ENCODE measurements around the gene GPR157. TPM values are rescaled to one million over a fixed set of nuclear protein-coding genes. Genes with fewer than 3 reads are reported as not detected.
"Not testable (repeated sequence)": the region's sequence is repeated elsewhere in the genome, so short reads cannot be mapped to it uniquely, and the experiment has no call there.

GPR157 gene, protein sequence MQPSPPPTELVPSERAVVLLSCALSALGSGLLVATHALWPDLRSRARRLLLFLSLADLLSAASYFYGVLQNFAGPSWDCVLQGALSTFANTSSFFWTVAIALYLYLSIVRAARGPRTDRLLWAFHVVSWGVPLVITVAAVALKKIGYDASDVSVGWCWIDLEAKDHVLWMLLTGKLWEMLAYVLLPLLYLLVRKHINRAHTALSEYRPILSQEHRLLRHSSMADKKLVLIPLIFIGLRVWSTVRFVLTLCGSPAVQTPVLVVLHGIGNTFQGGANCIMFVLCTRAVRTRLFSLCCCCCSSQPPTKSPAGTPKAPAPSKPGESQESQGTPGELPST
- 3.5 and 6.4 TPM in 2 replicates for total RNA-seq (2014; rRNA removed; shearing (Covaris generic); ENCODE audit: low replicate concordance)

DNA sequence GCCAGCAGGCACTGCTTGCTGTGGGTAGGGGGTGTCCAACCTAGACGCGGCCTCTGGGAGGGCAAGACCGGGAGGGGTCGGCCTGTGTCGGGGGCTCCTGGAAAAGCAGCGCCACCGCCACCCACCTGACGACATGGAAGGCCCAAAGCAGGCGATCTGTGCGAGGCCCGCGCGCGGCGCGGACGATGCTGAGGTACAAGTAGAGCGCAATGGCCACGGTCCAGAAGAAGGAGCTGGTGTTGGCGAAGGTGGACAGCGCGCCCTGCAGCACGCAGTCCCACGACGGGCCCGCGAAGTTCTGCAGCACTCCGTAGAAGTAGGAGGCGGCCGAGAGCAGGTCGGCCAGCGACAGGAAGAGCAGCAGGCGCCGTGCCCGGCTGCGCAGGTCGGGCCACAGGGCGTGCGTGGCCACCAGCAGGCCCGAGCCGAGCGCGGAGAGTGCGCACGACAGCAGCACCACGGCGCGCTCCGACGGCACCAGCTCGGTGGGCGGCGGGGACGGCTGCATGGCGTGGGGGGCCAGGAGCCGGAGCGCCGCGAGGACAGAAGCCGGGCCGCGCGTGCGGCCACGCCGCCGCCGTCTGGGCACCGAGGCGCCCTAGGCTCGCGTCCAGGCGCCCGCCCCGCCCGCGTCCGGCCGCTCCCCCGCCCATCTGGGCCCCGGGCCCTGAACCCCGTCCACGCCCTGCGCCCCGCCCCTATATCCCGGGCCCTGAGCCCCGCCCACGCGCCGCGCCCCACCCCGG lies at the start of gene GPR157:
Gene GPR157 (minus strand): TSS at position 583 of the 746 bp plus-strand sequence. CDS start 75 bp downstream, at position 508.
- in situ Hi-C loops (cut with HindIII; ENCODE audit: low pct_unique_long_range_greater_than_20kb, low sequenced_read_pairs), result no loop called here
- peak; percentile 72 for DNase-seq (ENCODE audit: low read depth)

DNA sequence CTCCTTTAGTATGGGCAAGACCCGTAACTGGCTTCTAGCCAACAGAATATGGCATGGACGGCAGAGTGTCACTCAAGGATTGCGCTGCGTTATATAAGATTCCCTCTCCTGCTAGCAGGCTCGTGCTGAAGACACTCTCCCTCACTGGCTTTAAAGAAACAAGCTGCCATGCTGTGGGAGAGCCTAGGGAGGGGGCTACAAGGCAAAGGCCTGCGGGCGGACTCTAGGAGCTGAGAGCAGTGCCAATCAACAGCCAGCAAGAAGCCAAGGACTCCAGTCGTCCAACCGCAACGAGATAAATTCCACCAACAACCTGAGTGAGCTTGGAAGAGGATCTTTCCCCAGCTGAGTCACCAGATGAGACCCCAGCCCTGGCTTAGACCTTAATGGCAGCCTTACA lies 45.9 kb upstream of the GPR157 start:
- in situ Hi-C loops (cut with HindIII; ENCODE audit: low pct_unique_long_range_greater_than_20kb, low sequenced_read_pairs), result no loop called here
- DNase-seq (ENCODE audit: low read depth), result no peak

DNA sequence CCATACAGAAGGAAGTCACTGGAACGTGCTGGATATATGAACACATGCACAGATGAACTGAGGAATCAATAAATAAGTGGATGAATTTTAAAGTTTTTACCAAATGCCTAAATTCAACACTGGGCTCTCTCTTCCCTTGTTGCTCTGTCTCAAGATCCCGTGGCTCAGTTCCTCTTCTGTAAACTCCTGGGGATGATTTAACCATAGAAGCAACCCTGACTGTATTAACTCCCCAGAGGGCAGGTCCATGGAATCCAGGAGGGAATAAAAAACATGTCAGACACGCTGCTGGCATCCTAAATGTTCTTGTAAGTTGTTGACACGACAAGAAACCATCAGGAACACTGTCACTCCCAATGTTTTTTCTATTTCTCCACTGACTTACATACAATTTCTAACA lies 45.3 kb upstream of the GPR157 start:
- in situ Hi-C loops (cut with HindIII; ENCODE audit: low pct_unique_long_range_greater_than_20kb, low sequenced_read_pairs), result no loop called here

DNA sequence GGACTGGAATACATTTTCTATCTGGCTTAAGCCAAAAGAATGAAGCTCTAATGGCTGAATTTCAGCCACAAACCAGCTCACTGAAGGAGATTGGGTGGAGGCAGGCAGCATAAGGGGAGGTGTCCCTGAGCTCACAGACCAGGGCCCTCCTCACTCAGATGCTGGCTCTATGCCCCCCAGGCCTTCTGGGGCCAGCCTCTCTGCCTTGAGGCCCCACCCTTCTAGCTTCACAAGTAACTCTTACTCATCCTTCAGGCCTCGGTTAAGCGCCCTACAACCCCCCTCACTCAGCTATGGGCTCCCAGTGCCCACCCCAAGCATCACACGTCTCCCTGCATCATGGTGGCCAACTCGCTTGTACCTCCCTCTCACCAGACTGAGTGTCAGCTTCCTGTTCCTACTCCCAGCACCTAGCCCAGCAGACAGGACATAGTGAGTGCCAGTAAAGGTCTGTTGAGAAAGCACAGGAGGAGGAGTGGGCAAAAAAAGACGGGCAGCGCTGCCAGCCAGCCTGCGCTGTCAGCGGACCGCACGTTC lies 40.8 kb upstream of the GPR157 start:
- no peak for DNase-seq (ENCODE audit: low read depth)
- in situ Hi-C loops (cut with HindIII; ENCODE audit: low pct_unique_long_range_greater_than_20kb, low sequenced_read_pairs), result no loop called here

More for the DNA sequence above, 45.3 kb upstream of the GPR157 start:
- DNase-seq (ENCODE audit: low read depth), result no peak

DNA sequence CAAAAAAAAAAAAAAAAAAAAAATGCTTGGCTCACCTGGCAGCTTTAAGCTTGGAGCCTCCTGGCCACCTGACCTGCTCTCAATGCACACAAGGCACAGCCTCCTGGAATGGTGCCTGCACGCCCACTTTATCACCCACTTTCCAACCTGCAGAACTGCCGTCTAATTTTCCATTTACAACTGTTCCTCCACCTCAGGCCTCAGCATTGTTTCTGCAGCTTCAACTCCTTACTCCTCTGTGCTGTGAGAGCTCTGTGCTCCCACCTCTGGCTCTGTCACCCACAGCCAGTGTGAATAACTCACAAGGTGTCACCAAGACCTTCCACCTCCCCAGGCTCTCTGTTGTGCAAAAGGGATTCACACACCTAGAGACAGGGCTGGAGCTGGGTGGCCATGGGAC lies 38.7 kb upstream of the GPR157 start:
- DNase-seq (ENCODE audit: low read depth), result no peak
- in situ Hi-C loops (cut with HindIII; ENCODE audit: low pct_unique_long_range_greater_than_20kb, low sequenced_read_pairs), result no loop called here

DNA sequence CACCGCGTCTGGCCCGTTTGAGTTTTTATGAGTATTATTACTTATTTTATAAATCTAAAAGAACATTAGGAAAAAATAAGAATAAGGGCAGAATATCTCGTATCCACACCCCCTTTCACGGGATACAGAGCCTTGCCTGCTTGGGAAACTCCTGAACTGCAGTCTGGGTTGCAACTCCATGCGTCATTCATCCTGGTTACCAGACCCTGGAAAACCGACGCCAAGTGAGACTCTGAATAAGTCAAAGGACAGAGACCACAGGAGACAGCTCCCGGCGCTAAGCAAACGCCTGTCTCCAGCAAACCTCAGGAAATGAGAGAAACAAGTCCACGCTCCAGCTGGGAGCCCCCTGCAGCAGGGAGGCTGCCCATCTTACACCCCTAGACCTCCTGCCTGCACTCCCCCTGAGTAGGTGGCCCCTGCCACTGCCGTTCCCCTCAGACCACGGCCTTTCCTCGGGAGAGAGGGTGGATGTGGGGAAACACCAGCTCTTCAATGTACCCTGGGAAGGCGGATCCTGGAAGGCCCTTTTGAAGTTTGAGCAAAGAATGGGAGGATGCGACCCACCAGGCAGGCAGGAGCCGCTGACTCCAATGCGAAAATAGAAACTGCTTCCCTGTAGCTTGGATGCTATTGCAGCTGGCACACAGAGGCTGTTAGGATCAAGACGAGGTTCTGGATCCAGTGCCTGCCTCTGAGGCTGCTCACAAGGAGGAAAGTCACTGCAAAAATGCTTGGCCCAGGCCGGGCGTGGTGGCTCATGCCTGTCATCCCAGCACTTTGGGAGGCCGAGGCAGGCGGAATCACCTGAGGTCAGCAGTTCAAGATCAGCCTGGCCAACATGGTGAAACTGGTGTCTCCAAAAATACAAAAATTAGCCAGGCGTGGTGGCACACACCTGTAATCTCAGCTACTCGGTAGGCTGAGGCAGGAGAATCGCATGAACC lies 37.7 kb upstream of the GPR157 start:
- in situ Hi-C loops (cut with HindIII; ENCODE audit: low pct_unique_long_range_greater_than_20kb, low sequenced_read_pairs), result no loop called here
- DNase-seq (ENCODE audit: low read depth), result no peak

DNA sequence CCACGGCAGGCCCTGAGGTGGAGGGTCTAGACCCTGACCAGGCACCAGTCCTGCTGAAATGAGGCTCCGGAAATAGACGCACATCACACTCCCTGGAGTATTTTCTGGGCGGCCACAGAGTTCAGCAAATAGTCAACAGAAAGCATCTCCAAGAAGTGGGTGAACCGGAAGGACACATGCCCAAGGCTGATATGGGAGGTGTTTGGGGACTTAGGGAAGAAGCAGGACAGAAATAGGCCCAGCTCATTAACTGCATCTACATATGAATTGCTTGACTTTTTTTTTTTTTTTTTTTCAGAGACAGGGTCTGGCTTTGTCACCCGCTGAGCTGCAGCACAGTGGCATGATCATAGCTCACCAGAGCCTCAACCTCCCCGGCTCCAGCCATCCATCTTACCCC lies 36.5 kb upstream of the GPR157 start:
- in situ Hi-C loops (cut with HindIII; ENCODE audit: low pct_unique_long_range_greater_than_20kb, low sequenced_read_pairs), result no loop called here
- no peak for DNase-seq (ENCODE audit: low read depth)

DNA sequence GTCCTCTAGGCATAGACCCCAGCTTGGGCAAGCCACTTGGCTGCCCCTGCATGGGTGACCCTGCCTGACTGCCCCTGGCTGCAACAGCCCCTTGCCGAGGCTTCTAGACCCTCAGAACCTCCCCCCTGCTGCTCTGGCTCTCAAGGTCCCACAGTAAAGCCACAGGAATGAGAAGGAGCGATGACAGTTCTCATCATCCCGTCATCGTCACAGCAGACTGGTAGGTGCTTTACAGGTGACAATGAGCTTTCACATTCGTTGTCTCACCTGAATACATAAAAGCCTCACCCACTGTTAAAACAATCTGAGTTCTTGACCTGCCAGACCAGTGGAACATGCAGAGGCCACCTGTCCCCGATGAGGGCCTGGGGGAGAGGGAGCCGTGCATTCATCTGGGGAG lies 36.0 kb upstream of the GPR157 start:
- in situ Hi-C loops (cut with HindIII; ENCODE audit: low pct_unique_long_range_greater_than_20kb, low sequenced_read_pairs), result no loop called here
- no peak for DNase-seq (ENCODE audit: low read depth)

DNA sequence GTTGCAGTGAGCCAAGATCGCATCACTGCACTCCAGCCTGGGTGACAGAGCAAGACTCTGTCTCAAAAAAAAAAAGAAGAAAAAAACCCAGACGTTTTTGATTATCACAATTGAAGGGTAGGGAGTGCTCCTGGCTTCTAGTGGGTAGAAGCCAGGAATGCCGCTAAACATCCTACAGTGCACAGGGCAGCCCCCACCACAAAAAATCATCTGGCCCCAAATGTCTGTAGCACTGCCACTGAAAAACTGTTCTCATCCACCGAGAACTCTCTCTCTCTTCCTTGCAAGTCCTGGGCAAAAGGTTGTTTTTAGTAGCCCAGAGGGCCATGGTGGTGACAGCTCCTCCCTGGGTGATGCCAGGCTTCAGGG lies 35.6 kb upstream of the GPR157 start:
- in situ Hi-C loops (cut with HindIII; ENCODE audit: low pct_unique_long_range_greater_than_20kb, low sequenced_read_pairs), result no loop called here
- DNase-seq (ENCODE audit: low read depth), result peak; percentile 15

DNA sequence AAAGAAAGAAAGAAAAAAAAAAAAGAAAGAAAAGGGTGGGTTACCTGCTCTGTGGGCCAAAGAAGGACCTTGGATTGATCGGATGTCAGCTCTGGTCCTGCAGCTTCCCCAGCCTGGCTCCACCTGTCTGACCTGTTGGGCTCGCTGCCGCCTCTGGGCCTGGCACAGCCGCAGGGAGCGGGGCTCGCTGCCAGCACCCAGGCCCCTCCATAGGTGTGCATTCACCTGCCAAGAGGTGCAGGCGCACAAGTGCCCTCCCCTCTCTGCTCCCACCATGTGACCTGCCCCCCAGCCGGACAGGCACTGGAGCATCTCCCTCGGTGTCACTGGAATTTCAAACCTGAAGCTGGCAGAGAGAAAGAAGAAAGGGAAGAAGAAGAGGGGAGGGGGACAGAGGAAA lies 33.1 kb upstream of the GPR157 start:
- no peak for DNase-seq (ENCODE audit: low read depth)
- in situ Hi-C loops (cut with HindIII; ENCODE audit: low pct_unique_long_range_greater_than_20kb, low sequenced_read_pairs), result no loop called here

DNA sequence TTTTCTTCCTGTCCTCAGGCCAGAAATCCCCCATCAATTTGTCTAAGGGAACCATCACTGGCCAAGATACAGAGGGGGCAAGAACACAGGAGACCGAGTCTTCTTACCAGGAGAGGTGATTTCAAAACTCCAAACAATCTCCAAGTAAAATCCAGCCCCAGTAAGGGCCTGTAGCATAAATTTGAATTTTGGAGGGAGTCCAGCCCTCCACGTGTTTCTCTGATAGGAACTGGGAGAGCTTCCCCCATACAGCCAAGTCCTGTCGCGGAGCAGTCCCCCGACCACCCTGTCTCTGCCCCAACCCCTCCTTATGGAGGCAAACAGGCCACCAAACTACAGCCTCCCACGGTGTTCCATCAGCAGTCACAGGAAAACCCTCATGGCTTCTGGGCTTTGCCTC lies 32.4 kb upstream of the GPR157 start:
- DNase-seq (ENCODE audit: low read depth), result no peak
- in situ Hi-C loops (cut with HindIII; ENCODE audit: low pct_unique_long_range_greater_than_20kb, low sequenced_read_pairs), result no loop called here

DNA sequence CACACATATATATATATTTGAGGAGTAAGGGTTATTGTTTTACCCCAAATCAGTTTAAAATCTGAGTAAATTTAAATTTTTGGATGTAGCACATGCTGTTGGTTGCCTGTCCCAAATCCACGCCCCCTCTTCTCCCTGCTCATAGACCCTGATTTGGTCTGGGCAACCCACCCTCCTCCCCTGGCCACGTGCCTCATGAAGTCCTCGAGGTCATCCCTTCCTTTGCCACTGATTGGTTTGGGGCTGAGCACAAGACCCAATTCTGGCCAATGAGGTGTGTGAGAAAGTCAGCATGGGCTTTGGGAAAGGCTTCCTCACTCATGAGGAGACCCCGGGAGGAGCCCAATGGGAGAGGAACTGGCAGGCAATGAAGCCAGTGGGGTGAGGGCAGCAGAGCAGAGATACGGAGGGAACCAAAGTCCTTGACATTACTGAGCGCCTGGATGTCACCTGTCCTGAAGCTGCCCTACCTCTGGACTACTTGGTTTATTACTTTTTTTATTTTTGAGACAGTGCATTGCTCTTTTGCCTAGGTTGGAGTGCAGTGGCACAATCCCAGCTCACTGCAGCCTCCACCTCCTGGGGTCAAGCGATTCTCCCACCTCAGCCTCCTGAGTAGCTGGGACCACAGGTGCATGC lies 31.3 kb upstream of the GPR157 start:
- in situ Hi-C loops (cut with HindIII; ENCODE audit: low pct_unique_long_range_greater_than_20kb, low sequenced_read_pairs), result no loop called here
- DNase-seq (ENCODE audit: low read depth), result no peak

DNA sequence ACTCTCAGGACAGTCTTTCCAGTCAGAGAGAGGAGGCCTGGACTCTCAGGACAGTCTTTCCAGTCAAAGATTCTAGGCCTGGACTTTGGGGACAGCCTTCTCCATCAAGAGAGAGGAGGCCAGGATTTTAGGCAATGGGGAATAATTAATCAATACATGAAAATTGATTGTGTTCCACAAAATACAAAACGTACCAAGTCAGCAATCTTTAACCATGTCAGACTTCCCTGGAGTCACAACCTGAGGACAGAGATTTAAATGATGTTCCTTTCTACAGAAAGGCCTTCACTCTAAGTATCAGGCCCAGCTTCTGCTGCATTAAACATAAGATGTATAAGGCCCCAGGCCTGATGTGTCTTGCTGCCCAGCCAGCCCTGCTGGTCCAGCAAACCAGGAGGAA lies 27.0 kb upstream of the GPR157 start:
- no peak for DNase-seq (ENCODE audit: low read depth)
- in situ Hi-C loops (cut with HindIII; ENCODE audit: low pct_unique_long_range_greater_than_20kb, low sequenced_read_pairs), result no loop called here

DNA sequence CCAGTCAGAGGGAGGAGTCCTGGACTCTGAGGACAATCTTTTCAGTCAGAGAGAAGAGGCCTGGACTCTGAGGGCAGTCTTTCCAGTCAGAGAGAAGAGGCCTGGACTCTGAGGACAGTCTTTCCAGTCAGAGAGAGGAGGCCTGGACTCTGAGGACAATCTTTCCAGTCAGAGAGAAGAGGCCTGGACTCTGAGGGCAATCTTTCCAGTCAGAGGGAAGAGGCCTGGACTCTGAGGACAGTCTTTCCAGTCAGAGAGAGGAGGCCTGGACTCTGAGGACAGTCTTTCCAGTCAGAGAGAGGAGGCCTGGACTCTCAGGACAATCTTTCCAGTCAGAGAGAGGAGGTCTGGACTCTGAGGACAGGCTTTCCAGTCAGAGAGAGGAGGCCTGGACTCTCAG lies 26.5 kb upstream of the GPR157 start:
- DNase-seq (ENCODE audit: low read depth); in situ Hi-C loops (cut with HindIII; ENCODE audit: low pct_unique_long_range_greater_than_20kb, low sequenced_read_pairs): not testable (repeated sequence)

DNA sequence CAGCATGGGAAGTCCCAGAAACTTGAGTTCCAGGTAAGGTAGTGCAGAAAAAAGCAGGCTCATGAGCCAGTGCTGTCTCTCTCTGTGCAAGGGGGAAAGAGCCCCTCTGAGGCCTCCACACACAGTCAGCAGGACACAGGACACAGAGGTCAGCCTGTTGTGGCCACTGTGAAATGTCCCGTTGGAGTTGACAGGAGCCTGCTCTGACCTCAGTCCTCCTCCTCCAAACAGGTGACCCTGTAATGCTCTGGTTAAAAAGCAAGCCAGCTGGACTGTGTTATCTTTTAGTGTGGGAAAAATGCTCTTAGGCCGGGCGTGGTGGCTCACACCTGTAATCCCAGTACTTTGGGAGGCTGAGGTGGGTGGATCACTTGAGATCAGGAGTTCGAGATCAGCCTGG lies 24.2 kb upstream of the GPR157 start:
- in situ Hi-C loops (cut with HindIII; ENCODE audit: low pct_unique_long_range_greater_than_20kb, low sequenced_read_pairs), result no loop called here

DNA sequence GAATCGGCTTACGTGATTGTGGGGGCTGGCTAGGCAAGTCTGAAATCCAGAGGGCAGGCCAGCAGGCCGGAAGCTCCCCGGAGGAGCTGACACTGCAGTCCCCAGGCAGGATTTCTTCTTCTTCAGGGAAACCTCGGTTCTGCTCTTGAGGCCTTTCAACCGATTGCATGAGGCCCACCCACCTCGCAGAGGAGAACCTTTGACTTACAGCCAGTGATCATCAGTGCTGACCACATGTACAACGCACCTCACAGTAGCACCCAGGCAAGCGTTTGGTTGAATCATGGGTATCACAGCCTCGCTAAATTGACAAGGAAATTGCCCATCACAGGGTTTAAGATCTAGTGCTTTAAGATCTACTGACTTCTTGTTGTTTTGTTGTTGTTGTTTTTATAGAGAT lies 23.6 kb upstream of the GPR157 start:
- no peak for DNase-seq (ENCODE audit: low read depth)
- in situ Hi-C loops (cut with HindIII; ENCODE audit: low pct_unique_long_range_greater_than_20kb, low sequenced_read_pairs), result no loop called here

More for the DNA sequence above, 24.2 kb upstream of the GPR157 start:
- no peak for DNase-seq (ENCODE audit: low read depth)

DNA sequence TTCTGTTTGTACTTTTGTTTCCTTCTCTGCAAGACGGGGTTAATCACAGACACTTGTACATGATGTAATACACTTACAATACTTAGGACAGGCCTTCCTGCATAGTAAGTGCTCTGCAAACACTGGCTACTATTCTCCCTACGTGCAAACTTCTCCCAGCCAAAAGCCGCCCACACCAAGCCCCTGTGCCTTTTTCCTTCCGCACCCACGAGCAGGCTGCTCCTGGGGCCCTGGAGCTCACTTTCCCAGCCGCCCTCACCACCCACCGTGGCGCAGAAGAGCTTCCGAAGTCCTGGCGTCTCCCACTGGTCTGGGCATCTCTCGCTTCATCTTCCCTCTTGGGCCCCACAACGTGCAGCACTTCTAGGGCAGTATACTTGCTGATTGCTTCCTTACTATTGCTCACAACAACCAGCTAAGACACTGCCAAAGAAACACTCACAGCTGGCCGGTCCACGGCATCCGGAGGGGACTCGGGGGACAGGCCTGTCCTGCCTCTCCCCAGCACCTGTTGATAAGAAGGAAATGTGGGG lies 22.5 kb upstream of the GPR157 start:
- in situ Hi-C loops (cut with HindIII; ENCODE audit: low pct_unique_long_range_greater_than_20kb, low sequenced_read_pairs), result no loop called here
- DNase-seq (ENCODE audit: low read depth), result no peak
